GM19455 (cell line): ENCODE results near the gene TCEA3.

ENCODE experiments used
- ATAC-seq: cut with Tn5 transposase; IDR thresholded peaks from one replicate; pipeline ENCODE4 v1.9.1; 2021; ENCODE audit not compliant: unreplicated experiment

TCEA3 gene

DNA sequence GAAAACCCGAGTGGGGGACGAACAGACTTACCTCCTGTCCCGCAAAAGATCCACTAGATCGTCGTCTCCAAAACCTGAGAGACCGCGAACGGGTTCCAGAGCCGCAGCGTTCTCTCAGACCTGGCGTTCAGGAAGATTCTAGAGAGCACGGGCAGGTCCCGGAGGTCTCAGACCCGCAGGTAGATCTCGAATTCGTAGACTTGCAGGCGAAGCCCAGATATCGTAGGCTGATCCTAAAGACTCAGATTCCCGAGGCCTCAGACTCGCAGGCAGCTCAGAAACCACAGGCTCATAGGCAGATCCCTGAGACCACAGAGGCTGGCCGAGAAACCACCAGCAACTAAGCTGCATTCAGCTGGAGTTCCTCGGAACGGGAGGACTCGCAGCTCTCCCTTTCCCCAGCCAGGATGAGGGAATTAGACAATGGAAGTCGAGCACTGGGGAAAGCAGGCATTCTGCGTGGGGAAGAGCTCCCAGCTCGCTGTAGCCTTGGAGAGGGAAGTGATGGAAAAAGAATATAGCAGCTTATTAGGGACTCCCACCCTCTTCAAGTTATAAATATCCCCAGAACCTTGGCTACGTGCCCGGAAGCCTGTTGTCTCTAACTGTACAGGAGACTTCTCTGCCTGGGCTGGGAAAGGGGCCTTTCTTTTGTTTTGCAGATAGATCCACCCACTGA lies 55.1 kb downstream of the TCEA3 start, which contains the start of gene ZNF436:
Gene ZNF436 (minus strand): TSS at position 502 of the 679 bp plus-strand sequence. CDS start 1,831 bp downstream, outside the sequence.
- no peak for ATAC-seq

DNA sequence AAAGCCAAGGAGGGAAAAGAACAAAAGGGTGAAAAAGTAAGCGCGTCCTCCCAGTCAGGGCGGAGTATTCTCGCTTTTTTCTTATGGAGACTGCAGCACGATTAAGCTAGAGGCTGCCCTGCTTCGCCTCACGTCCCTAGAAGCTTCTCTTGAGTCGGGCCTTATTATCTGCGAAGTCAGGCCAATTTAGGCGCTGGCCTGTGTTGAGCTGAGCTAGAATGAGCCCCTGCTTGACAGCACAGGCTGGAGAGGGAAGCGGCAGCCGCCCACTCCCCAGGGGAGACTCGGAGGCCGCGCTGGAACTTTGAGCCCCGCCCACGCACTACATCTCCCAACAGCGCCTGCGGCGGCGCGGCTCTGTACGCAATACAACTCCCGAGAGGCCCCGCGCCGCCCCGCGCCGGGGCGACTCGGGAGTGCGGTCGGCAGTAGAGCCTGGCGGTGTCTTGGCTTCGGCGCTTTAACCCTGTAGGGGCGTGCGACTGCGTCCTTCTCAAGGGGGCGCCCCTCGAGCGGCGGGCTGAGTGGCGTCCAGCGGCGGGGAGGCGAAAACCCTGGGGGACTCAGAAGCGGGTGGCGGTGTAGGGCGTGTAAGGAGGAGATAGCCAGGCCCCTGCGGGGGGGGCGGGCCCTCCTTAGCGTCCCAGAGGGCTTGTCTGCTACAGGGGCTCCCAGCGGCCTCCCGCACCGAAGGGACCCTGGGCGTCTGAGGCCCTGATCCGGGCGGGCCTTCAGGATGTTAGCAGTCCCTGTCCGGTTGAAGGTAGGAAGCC lies 55.8 kb downstream of the TCEA3 start:
- peak; percentile 68 for ATAC-seq

DNA sequence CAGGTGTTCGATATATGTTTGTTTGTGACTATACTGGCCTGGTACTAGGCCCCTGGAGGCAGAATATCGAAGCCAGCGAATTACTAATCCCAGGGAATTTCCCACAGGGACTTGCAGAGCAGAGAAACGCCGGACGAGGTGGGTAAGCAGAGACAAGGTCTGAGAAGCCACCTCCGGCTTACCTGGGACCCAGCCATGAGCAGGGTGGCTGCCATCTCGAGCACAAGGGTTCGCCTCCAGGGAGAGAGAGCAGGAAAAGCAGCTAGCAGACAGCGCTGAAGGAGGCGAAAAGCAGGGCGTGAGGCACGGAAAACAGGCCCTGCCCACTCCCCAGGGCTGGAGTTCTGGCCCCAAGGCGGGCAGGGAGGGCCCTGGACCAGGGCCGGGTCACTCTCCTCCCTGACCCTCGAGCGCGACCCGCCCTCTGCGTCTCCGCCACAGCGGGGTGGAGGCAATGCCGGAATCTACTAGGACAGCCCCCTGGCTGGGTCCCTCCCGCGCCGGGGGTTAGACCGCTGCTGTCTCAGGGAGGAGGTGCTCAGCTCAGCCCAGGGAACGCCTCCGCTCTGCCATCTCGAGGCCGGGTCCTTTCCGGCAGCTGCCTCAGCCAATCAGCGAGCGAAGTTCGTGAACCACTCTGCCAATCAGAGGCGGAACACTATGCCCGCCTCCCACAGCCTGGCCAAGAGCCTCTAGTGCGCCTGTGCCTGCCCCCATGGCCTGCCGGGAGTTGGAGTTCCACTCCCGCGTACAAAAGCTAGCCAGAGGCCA lies 56.6 kb downstream of the TCEA3 start:
- ATAC-seq = peak; percentile 93

DNA sequence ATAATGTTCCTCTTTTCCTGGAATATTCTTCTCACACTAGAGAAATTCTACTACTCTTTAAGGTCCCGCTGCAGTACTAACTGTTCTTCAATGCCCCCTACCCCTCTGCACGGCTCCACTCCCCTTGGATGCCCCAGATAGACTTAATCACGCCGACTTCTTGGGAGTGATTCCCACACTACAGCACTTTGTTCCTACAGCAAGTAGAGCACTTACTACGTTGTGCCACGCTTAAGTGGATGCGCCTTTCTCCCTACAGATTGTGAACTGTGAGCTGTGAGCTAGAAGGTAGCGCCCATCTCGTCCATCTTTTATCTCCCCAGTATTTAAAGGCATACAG lies 57.1 kb downstream of the TCEA3 start:
- no peak for ATAC-seq

DNA sequence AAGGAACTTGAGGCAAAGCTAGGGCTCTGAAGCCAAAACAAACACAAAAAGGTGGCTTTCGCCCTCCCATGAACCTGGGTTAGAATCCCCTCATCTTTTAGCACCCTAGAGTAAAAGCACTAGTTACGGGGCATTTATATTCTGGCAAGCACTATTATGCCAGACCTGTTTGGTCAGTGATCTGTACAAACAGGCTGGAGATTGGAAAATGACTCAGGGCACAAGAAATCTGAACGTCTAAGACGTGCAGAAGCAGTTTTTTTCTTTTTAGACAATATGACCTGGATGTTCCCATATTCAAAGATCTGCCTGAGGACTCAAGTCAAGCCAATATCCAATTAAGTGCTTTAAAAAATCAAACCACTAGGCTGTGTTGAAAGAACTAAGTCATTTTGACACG lies 58.0 kb downstream of the TCEA3 start:
- ATAC-seq = no peak

DNA sequence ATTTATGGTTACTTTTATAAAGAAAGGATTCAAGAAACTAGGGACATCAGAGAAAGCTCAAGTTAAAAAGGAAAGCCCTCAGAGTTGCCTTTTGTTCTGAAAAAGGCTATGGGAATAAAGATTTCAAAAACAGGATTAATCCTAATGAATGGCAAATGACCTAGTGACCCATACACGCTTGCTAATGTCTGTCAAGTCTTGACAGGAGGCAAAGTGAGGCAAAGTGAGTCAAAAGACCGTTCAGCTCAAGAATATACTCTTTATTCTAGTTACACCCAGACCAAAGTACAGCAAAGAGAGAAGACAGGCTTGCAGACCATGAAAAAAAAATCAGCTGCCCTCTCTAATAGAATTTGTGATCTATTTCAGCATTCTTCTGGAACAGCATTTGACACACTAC lies 58.4 kb downstream of the TCEA3 start:
- no peak for ATAC-seq

DNA sequence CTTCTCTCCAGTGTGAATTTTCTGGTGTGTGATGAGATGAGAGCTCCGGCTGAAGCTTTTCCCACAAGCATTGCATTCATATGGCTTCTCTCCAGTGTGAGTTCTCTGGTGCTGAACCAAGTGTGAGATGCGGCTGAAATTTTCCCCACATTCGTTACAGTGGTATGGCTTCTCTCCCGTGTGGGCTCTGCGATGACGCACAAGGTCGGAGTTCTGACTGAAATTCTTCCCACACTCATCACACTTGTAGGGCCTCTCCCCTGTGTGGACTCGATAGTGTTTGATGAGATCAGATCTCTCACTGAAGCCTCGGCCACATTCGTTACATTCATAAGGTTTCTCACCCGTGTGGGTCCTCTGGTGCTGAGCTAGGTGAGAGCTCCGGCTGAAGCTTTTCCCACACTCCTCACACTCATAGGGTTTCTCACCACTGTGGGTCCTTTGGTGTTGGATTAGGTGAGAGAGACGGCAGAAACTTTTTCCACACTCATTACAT lies 62.3 kb downstream of the TCEA3 start:
- ATAC-seq = no peak

DNA sequence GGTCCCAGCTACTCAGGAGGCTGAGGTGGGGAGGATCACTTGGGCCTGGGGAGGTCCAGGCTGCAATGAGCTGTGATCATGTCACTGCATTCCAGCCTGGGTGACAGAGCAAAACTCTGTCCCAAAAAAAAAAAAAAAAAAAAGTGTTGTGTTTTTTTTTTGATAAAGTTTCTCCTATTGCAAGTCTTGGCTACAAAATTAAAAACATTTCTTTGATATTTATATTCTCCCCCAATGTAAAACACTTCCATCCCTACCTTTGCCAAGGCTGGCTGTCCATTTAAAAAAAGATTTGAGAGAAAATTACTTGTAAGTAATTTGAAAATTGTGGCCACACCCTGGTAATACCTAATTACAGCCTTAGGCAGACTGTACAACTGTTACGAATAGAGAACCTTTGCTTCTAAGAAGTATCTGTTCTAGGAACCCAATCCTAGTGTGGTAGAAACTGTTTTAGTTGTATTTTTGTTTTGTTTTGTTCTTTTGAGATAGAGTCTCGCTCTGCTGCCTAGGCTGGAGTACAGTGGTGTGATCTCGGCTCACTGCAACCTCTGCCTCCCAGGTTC lies 66.2 kb downstream of the TCEA3 start:
- no peak for ATAC-seq

DNA sequence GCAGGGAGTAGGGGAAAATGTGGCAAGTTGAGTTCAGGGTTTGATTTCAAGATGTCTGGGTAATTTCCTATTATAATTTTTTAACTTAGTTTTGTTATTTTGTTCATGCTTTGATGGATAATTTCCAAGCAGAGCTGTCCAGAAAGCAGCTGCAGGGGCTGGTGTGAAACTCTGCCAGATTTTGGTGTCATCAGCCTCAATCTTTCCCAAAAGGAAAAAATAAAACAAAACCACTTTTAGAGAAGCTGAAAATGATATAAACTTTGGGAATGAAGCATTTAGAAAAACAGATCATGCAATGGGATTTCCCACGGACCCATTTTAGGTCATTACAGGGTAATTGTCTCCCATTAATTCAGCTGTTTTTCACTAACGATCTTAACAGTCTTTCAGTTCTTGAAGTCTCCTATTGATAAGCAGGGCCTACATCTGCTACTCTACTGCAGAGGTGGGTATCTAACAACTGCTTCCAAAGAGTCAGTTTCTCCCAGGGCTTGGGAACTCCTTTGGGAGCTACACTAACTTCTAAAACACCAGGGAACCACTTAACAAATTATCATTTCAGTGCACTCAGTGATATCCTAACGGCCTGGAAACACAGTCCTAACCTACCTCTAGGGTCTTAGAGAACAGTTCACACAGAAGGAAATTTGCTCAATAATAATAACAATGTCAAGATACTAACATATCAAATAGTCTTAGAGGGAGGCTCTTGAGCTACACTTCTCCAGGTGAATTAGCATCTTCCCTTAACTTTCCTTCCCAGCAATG lies 67.2 kb downstream of the TCEA3 start:
- ATAC-seq = no peak

DNA sequence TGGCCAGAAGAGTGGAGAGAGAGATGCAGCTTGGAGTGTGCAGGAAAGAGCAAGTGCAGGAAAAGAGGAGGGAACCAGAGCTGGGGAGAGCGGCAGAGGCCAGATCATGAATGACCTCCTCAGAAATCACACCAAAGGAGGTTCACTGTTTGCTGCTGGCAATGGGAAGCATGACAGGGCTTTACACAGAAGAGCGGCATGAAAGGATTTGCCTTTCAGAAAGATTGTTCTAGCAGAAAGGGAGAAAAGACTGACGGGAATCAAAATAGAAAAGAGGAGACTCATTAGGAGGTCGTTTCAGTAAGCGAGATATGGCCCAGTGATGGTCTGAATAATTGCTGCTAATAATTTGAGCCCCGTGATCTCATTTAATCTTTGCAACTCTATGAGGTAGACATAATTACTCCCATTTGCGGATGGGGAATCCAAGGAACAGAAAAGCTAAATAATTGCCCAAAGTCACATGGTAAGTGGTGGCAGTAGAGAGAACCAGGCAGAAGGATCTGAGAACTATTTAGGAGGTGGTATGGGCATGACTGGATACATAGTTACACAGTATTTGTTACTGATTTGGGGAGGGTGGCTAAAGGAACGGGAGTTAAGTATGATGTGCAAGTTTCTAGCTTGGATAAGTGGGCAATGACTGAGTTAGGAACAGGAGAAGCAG lies 67.9 kb downstream of the TCEA3 start:
- ATAC-seq = no peak

DNA sequence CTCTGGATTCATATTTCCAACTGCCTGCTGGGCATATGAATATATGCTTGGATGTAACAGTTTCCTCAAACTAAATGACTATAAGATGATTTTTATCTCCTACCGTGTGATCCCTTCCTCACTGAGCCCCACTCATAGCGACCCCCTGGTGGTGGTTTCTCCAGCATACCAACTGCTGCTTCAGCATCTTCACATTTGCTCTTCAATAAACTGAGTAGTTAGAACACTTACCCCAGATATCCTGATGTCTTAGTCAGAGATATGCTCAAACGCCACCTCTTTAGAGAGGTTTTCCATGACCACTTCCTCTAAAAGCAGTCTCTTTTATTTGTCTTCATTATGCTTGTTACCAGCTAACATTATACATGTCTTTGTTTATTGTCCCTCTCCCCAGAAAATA lies 70.3 kb downstream of the TCEA3 start:
- ATAC-seq = no peak

DNA sequence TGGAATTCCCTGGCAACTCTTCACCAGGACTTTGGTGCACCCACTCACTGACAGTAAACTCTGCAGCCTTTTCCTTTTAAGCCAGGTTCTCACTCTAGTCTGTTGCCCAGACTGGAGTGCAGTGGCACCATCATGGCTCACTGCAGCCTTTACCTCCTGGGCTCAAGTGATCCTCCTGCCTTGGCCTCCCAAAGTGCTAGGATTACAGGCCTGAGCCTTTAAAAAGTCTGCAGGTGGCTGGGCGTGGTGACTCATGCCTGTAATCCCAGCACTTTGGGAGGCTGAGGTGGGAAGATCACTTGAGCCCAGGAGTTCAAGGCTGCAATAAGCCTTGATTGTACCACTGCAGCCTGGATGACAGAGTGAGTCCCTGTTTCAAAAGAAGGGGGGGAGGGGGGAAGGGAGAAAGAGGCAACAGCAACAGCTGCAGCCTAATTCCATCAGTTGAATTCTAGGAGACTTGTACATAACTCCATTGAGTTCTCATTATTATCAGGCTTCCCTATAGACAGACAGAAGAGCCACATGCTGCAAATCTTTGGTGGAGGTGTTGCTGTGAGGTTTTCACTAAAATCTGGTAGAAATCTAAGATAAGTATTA lies 72.4 kb downstream of the TCEA3 start:
- no peak for ATAC-seq

DNA sequence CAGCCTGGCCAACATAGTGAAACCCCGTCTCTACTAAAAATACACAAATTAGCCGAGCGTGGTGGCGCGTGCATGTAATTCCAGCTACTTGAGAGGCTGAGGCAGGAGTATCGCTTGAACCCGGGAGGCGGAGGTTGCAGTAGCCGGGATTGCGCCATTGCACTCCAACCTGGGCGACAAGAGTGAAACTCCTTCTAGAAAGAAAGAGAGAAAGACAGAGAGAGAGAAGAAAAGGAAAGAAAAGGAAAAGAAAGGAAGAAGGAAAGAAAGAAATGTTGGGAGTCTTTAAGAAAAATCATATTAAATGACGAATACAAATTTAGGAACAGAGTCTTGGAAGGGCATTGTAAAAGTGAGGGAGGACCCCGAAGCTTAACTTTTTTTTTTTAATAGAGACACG lies 78.6 kb downstream of the TCEA3 start:
- no peak for ATAC-seq

DNA sequence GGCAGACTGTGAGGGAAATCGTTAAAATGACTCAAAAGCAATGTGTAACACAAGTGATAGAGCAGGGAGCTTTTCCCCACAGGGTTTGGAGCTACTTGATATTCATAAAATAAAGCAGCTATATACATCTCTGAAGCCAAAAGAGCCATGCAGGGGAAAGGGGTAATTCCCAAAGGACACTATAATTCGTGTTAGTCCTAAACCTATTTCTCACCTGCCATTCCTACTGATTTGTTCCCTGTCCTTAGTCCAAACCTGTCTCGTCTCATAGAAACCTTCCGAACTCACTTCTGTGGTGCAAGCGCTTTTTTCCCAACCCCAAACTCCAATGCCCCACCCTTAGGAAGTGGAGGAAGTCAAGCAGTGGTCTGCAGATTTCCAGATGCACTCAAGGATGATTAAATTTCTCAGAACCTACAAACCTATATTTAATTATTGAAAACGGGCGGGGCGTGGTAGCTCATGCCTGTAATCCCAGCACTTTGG lies 79.5 kb downstream of the TCEA3 start:
- no peak for ATAC-seq

DNA sequence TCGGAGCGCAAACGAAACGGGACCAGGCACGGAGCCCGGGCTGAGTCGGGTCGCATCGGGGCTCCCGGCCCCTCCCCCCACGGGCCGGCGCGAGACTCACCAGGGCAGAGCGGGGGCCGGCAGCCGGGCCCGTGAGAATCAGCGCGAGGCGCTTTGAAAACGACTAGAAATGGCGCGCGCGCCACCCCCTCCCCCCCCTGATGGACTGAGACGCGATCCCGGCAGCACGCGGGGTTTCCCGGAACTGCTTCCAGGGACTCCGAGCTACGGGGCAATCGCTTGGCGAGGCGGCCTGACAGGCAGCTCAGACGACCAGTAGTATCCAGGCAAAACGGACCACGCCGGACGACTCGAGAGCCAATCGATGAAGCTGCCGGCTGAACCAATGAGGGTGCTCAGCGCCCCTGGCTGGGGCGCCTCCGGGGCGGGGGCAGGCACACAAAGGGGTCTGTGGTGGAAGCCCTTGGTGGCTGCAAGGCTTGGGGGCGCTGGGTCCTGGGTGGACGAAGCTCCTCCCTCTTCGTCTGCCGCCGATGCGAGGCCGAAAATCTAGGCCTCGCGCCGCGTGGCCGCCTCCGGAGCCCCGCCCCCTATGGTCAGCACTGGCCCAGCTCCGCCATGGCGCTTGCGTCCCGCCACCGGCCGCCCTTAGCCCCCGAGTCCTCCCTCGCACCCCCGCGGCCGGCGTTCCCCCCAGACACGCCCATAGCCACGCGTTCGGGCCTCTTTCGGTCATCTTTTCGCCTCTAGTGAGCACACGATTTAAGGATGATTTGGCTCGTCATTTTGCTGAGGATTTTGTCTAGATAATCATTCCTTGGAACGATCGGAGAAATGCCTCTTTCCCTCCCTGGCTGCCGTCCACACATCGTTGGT lies 80.2 kb downstream of the TCEA3 start, which contains the start of gene HNRNPR:
Gene HNRNPR (minus strand): TSS at position 174 of the 876 bp plus-strand sequence. CDS start 3,276 bp downstream, outside the sequence.
- peak; percentile 90 for ATAC-seq

DNA sequence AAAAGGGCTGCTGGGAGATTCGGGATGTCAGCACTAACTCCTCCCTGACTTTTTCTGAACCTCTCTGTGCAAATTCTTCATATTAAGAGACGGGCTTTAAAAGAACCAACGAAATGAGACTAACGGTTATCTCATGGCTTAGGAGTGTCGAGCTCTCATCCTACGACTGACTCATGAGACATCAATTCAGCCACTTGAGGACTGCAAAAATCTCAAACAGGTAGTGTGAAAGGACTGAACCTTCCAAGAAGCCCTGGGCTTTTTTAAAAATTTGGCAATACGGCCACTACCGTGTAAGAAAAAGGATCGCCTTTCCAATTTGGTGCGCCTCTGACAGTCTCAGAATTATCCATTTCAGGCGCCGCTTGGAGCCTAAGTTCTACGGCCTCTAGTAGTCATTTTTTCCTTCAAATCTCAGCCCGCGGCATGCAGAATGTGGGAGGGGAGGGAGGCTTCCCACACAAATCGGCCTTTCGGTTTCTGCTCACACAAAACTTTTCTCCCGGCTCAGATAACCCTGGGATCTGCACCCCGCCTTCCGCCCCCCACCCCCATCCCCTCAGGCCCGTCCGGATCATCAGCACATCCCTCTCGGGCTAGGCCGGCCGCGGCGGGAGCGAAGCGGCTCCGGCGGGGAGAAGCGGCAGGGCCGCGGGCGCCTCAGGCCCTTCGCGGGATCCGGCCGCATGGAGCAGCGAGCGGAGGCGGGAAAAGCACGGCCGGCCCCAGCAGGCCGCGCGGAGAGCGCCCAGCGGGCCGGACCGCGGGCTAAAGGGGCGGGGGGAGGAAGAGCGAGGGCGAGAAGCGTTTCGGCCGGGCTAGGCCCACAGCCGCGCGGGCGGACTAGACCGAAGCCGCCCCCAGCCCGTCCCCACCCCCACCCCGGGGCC lies 81.1 kb downstream of the TCEA3 start:
- peak; percentile 13 for ATAC-seq

DNA sequence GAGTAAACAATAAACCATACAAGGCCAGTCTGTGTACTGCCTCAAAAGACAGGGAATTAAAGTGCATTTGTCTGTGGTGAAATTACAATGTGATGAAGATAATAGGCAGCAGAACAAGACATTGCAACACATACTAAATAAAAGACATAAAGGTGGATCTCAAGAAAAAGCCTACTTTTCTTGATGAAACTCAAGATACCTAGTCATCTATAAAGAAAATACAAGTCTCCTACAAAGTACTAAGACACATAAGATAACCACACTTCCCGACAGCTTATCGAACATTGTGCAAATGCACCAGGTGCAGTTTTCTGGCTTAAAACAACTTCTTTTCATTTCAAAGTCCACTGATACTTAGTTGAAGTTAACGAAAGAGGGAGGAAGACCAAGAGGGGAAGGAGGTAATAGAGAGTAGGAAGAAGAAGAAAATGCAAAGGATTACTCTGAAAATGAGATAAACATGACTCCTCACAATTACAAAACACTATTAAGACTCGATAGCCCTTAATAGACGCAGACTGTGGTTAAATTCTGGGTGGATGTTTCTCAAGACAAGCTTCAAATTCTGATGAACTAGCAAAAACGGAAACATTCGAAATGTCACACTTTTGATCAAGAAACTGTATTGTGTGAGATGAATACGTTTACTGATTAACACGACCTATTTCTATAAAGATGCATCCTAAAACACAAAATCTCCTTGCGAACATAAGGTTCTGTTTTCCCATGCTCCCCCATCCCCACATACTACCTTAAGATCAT lies 82.4 kb downstream of the TCEA3 start:
- ATAC-seq = no peak
